Frontal cortex (tissue), 1 donor: ENCODE data around the gene NRF1. TPM values are rescaled to one million over a fixed set of nuclear protein-coding genes. Genes with fewer than 3 reads are reported as not detected.

Experiments used
- small RNA-seq: library from RNA; depleted of rRNA; stranded (forward); fragments of <200 nt; gene quantifications from one replicate; pipeline ENCODE3, GENCODE V24; 2014
- total RNA-seq: library from RNA; depleted of rRNA; stranded (reverse); fragments of >200 nt; gene quantifications from one replicate; pipeline ENCODE4 v1.2.3, GENCODE V29; 2014

Gene NRF1
- total RNA-seq, 1 donor from 2014 or later, result 19.2 TPM

Small RNA genes lying within 50 kb of the gene (small RNA-seq; reads per million reads assigned to genes)
- gene MIR182 (65.4 reads per million, percentile 98 among the genes with 10 or more reads in this experiment), gene MIR183 (5.0 reads per million, percentile 92 among the genes with 10 or more reads in this experiment), gene MIR96 (0.36 reads per million, percentile 22 among the genes with 10 or more reads in this experiment)

Other genes with a start within 250 kb of the NRF1 start
- 44.8 TPM for gene STRIP2, start 177.3 kb upstream of the NRF1 start, total RNA-seq
- 3.7 TPM for gene SMKR1, start 109.2 kb upstream of the NRF1 start, total RNA-seq